Activated B cell treated with CpG ODN at 0.5 μM for 24 hours (primary cell): Measurements from ENCODE around the gene CTXND1. TPM values are rescaled to one million over a fixed set of nuclear protein-coding genes. Genes with fewer than 3 reads are reported as not detected.

ENCODE experiments used
- ATAC-seq: fragments of 200-7000 bp; cut with Tn5 transposase; one replicate; pipeline ENCODE4 v1.10.0; 2021; ENCODE audit warnings: low read depth, mild to moderate bottlenecking, moderate library complexity
- CTCF ChIA-PET: fragments of 350-600 bp; sonication (Branson Sonifier 250); formaldehyde crosslinking; loops from one replicate; lab custom pipeline; 2021; ENCODE audit warnings: antibody characterized with exemption; lab: Charles Lee
- POLR2A ChIA-PET: fragments of 350-600 bp; sonication (Branson Sonifier 250); formaldehyde crosslinking; loops from one replicate; lab custom pipeline; 2021; ENCODE audit warnings: antibody characterized with exemption; lab: Charles Lee
- DNase-seq: peaks from one replicate; pipeline ENCODE4 v3.0.0; 2022
- H3K27ac Mint-ChIP-seq: one replicate; pipeline ENCODE4 v1.8.0; 2020; ENCODE audit warnings: mixed read lengths
- H3K27me3 Mint-ChIP-seq: one replicate; pipeline ENCODE4 v1.8.0; 2021; ENCODE audit warnings: mixed read lengths
- H3K36me3 Mint-ChIP-seq: one replicate; pipeline ENCODE4 v1.8.0; 2021; ENCODE audit warnings: low read depth, mixed read lengths
- H3K4me1 Mint-ChIP-seq: one replicate; pipeline ENCODE4 v1.8.0; 2021; ENCODE audit warnings: mixed read lengths
- H3K4me3 Mint-ChIP-seq: one replicate; pipeline ENCODE4 v1.8.0; 2020; ENCODE audit warnings: mild to moderate bottlenecking, mixed read lengths
- H3K9me3 Mint-ChIP-seq: one replicate; pipeline ENCODE4 v1.8.0; 2020; ENCODE audit warnings: mixed read lengths
- CTCF ChIP-seq: fragments of 200-600 bp; IDR thresholded peaks from one replicate; pipeline ENCODE4 v1.8.0; 2022; ENCODE audit warnings: antibody characterized with exemption, mild to moderate bottlenecking
- intact Hi-C: fragments of 100-400 bp; cut with micrococcal nuclease; formaldehyde crosslinking; loops from one replicate; pipeline ENCODE4 v1.15.1; 2024
- total RNA-seq: library from RNA; stranded (reverse); gene quantifications from 2 replicates; pipeline ENCODE4 v1.2.3, GENCODE V29; 2022

Gene CTXND1
- total RNA-seq, 1 donor from 2014 or later, result not detected

GRCh38 chr15:80204231-80204630, 47.8 kb downstream of the CTXND1 start:
- Mint-ChIP-seq H3K4me1 (no peaks in the 10 kb centered on the region), H3K36me3 (no peaks in the 10 kb centered on the region), H3K27ac (no peak overlapping the region), H3K9me3 (no peaks in the 10 kb centered on the region), H3K4me3 (no peak overlapping the region), H3K27me3 (peaks cover 29% of the 10 kb centered on the region)
- TF ChIP-seq CTCF, result no peak
- ChIA-PET POLR2A (no interaction called here), CTCF (no interaction called here)
- ATAC-seq (no peak), DNase-seq (no peak)
- intact Hi-C loops, result no loop called here

GRCh38 chr15:80203361-80203885, 48.6 kb downstream of the CTXND1 start:
- ChIA-PET CTCF (no interaction called here), POLR2A (no interaction called here)
- DNase-seq (no peak), ATAC-seq (no peak)
- Mint-ChIP-seq H3K27ac (no peak overlapping the region), H3K4me3 (no peak overlapping the region), H3K27me3 (peaks cover 29% of the 10 kb centered on the region), H3K9me3 (no peaks in the 10 kb centered on the region), H3K36me3 (no peaks in the 10 kb centered on the region), H3K4me1 (no peaks in the 10 kb centered on the region)
- intact Hi-C loops, result no loop called here
- no peak for TF ChIP-seq CTCF

- Mint-ChIP-seq H3K27me3 (peaks cover 28% of the 10 kb centered on the region), H3K36me3 (no peaks in the 10 kb centered on the region), H3K4me1 (no peaks in the 10 kb centered on the region), H3K4me3 (no peak overlapping the region), H3K27ac (no peak overlapping the region), H3K9me3 (no peaks in the 10 kb centered on the region)
- intact Hi-C loops, result no loop called here
- ATAC-seq (no peak), DNase-seq (no peak)
- POLR2A ChIA-PET, result no interaction called here
- CTCF ChIA-PET, result no interaction called here
- TF ChIP-seq CTCF, result no peak
These were observed 49.2 kb downstream of the CTXND1 start for GRCh38 chr15:80202641-80203360.

GRCh38 chr15:80202016-80202315, 50.0 kb downstream of the CTXND1 start:
- intact Hi-C loops, result no loop called here
- CTCF ChIA-PET, result no interaction called here
- no peaks in the 10 kb centered on the region for H3K4me1 Mint-ChIP-seq
- POLR2A ChIA-PET, result no interaction called here
- H3K27ac Mint-ChIP-seq, result no peak overlapping the region
- no peak for TF ChIP-seq CTCF
- peaks cover 24% of the 10 kb centered on the region for H3K27me3 Mint-ChIP-seq
- ATAC-seq (no peak), DNase-seq (no peak)
- H3K9me3 Mint-ChIP-seq, result no peaks in the 10 kb centered on the region
- no peaks in the 10 kb centered on the region for H3K36me3 Mint-ChIP-seq
- no peak overlapping the region for H3K4me3 Mint-ChIP-seq

- no peak overlapping the region for H3K4me3 Mint-ChIP-seq
- H3K27me3 Mint-ChIP-seq, result peaks cover 25% of the 10 kb centered on the region
- ChIA-PET POLR2A (no interaction called here), CTCF (no interaction called here)
- H3K4me1 Mint-ChIP-seq, result no peaks in the 10 kb centered on the region
- TF ChIP-seq CTCF, result no peak
- H3K36me3 Mint-ChIP-seq, result no peaks in the 10 kb centered on the region
- no peak for DNase-seq
- no peak for ATAC-seq
- intact Hi-C loops, result no loop called here
- no peak overlapping the region for H3K27ac Mint-ChIP-seq
- H3K9me3 Mint-ChIP-seq, result no peaks in the 10 kb centered on the region
These were observed 50.6 kb downstream of the CTXND1 start for GRCh38 chr15:80201256-80202015.
